Stimulated activated CD8-positive, alpha-beta memory T cell treated with anti-CD3 and anti-CD28 coated beads, Interleukin-4, amount 100 ng/mL, for 24 hours (primary cell): ENCODE results near the gene PLK1.
"Not testable (repeated sequence)": the region's sequence is repeated elsewhere in the genome, so short reads cannot be mapped to it uniquely, and the experiment has no call there.

ENCODE experiments used
- DNase-seq: peaks from one replicate; pipeline ENCODE4 v3.0.0-alpha.2; 2020; ENCODE audit warnings: low read depth

The PLK1 gene

GRCh38 chr16:23710504-23710903, 31.8 kb downstream of the PLK1 start:
- no peak for DNase-seq

GRCh38 chr16:23711785-23712184, 33.1 kb downstream of the PLK1 start:
- no peak for DNase-seq

GRCh38 chr16:23712976-23713375, 34.3 kb downstream of the PLK1 start, which contains the start of gene ERN2:
ERN2 (minus strand) TSS chr16:23713222; CDS start chr16:23713187, 35 bp downstream.
- DNase-seq, result no peak

- no peak for DNase-seq
Measured at GRCh38 chr16:23716484-23716883, 37.8 kb downstream of the PLK1 start.

- DNase-seq, result not testable (repeated sequence)
Measured at GRCh38 chr16:23722613-23723240, 44.0 kb downstream of the PLK1 start.

- DNase-seq, result no peak
Measured at GRCh38 chr16:23724096-23724784, 45.6 kb downstream of the PLK1 start.

- no peak for DNase-seq
Measured at GRCh38 chr16:23724785-23725131, 46.1 kb downstream of the PLK1 start.

- DNase-seq, result no peak
Measured at GRCh38 chr16:23726710-23727109, 48.0 kb downstream of the PLK1 start.

GRCh38 chr16:23728112-23728477, 49.4 kb downstream of the PLK1 start:
- no peak for DNase-seq

GRCh38 chr16:23729503-23730424, 51.1 kb downstream of the PLK1 start:
- no peak for DNase-seq

- DNase-seq, result no peak
Measured at GRCh38 chr16:23734176-23734893, 55.6 kb downstream of the PLK1 start.

- DNase-seq, result not testable (repeated sequence)
Measured at GRCh38 chr16:23737423-23738028, 58.8 kb downstream of the PLK1 start.

GRCh38 chr16:23739516-23739915, 60.8 kb downstream of the PLK1 start:
- DNase-seq, result no peak
